SK-N-SH (cell line): Measurements from ENCODE around the gene TSPAN11.

Source experiments
- CTCF ChIP-seq: fragments of 200-600 bp; sonication (generic); IDR thresholded peaks from 2 replicates; pipeline ENCODE4 v1.6.1; 2017; ENCODE audit warnings: antibody characterized with exemption, mild to moderate bottlenecking, moderate library complexity
- EP300 ChIP-seq, 2 experiments: IDR thresholded peaks; 2 replicates each; pipeline versions ENCODE4 v1.4.0 to v1.6.1; 2012; ENCODE audit warnings: borderline replicate concordance in 1 of 2, low read depth in 1 of 2, low read length in 1 of 2
- EZH2phosphoT487 ChIP-seq: fragments of 200-600 bp; sonication (generic); IDR thresholded peaks from 2 replicates; pipeline ENCODE4 v1.6.1; 2017; ENCODE audit warnings: low read depth, mixed run types, mild to moderate bottlenecking, antibody characterized with exemption, moderate library complexity, borderline replicate concordance
- MAX ChIP-seq: IDR thresholded peaks from 2 replicates; pipeline ENCODE4 v1.4.0; 2012; ENCODE audit warnings: low read depth
- NFIC ChIP-seq: IDR thresholded peaks from 2 replicates; pipeline ENCODE4 v1.4.0; 2012; ENCODE audit warnings: borderline replicate concordance
- PBX3 ChIP-seq: IDR thresholded peaks from 2 replicates; pipeline ENCODE4; 2012
- POLR2AphosphoS5 ChIP-seq: IDR thresholded peaks from 2 replicates; pipeline ENCODE4 v1.6.1; 2012; ENCODE audit warnings: low read depth, low read length
- RAD21 ChIP-seq: IDR thresholded peaks from 2 replicates; pipeline ENCODE4 v1.6.1; 2012; ENCODE audit warnings: mild to moderate bottlenecking, low read length
- RFX5 ChIP-seq: IDR thresholded peaks from 2 replicates; pipeline ENCODE4 v1.6.1; 2012; ENCODE audit warnings: mild to moderate bottlenecking, improper control_type of control experiment, low read length
- RXRA ChIP-seq: IDR thresholded peaks from 2 replicates; pipeline ENCODE4 v1.4.0; 2012; ENCODE audit warnings: low read depth, mild to moderate bottlenecking, borderline replicate concordance
- TCF12 ChIP-seq: IDR thresholded peaks from 2 replicates; pipeline ENCODE4 v1.4.0; 2012
- TEAD4 ChIP-seq: IDR thresholded peaks from 2 replicates; pipeline ENCODE4 v1.4.0; 2012; ENCODE audit warnings: mild to moderate bottlenecking, borderline replicate concordance; ENCODE audit not compliant: insufficient read depth
- USF2 ChIP-seq: fragments of 150-350 bp; IDR thresholded peaks from 2 replicates; pipeline ENCODE4 v1.6.1; 2017; ENCODE audit warnings: antibody characterized with exemption, low read length, low read depth, borderline replicate concordance
- YY1 ChIP-seq: IDR thresholded peaks from 2 replicates; pipeline ENCODE4 v1.4.0; 2012; ENCODE audit warnings: low read depth, mild to moderate bottlenecking

GRCh38 chr12:31019561-31019960, 93.0 kb downstream of the TSPAN11 start:
- TF ChIP-seq CTCF: no peak
- TF ChIP-seq PBX3: no peak
- TF ChIP-seq RXRA: no peak
- TF ChIP-seq POLR2AphosphoS5: no peak
- no peak for TF ChIP-seq RAD21
- no peak for TF ChIP-seq EP300 (IDR thresholded peaks at IDR 0.05; ENCODE audit: borderline replicate concordance in 1 of 2, low read depth in 1 of 2, low read length in 1 of 2)
- no peak for TF ChIP-seq NFIC
- no peak for TF ChIP-seq TEAD4
- no peak for TF ChIP-seq RFX5
- no peak for TF ChIP-seq MAX
- no peak for TF ChIP-seq YY1
- no peak for TF ChIP-seq EZH2phosphoT487
- TF ChIP-seq USF2: no peak
- no peak for TF ChIP-seq TCF12
